ENCODE measurements around the gene CYB5A. TPM values are rescaled to one million over a fixed set of nuclear protein-coding genes. Genes with fewer than 3 reads are reported as not detected.
"Not testable (repeated sequence)": the region's sequence is repeated elsewhere in the genome, so short reads cannot be mapped to it uniquely, and the experiment has no call there.

Gene CYB5A, protein sequence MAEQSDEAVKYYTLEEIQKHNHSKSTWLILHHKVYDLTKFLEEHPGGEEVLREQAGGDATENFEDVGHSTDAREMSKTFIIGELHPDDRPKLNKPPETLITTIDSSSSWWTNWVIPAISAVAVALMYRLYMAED
- total RNA-seq = 48.7 and 66.2 TPM in 2 replicates
- polyA plus RNA-seq (2012) = 88.9 TPM

DNA sequence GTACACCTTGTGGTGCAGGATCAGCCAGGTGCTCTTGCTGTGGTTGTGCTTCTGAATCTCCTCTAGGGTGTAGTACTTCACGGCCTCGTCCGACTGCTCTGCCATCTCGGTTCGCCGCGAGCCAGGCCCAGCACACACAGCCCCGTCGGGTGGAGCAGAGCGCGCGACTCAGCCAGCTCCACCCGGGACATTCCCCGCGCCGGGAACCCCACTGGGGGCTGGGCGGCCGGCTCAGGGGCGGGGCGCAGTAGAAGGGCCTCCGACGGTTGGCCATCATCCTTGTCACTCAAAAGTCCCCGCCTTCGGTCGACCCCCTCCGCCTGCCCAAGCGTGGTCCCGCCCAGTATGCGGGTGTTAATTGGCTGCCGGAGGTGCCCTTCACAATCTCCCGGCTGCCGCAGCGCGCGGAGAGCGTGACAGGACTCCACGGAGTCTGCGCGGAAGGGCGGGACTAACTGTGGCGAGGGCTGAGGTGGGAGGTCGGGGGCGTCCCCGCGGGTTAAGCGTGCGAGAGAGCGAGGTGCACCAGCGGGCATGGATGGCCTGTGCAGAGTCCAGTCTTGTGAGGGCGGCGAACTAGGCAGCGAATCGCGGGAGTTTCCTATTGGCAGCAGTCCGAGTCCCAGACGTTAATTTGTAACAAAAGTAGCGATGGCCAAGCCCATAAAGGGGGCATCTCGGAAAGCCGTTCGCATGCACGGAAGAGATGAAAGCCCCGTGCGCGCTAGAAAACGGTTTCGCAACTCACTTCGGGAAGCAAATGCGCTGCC, at the start of gene CYB5A:
CYB5A (minus strand) TSS at position 193 of the 770 bp plus-strand sequence; CDS start at position 105, 88 bp downstream.
- DNase-seq (ENCODE audit: low read depth) = peak; percentile 97

DNA sequence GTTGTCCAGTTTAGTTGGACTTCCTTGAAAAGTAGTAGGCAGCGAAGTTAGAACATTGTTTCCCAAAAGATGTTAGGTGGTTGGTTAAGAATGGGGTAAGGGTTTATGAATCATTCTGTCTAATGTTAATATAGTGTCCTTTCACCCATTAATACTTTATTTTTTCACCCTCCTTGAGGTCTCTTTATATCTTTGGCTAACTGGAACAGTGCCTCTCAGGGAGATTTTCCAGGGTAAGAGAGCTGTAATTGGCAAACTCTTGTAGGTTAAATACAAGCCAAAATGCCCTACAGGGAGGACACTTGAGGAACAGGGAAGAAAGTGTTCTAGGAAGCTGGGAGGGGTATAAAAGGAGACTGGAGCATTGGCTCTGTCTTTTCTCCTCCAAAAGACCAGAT, 46.1 kb upstream of the CYB5A start:
- DNase-seq (ENCODE audit: low read depth) = no peak

DNA sequence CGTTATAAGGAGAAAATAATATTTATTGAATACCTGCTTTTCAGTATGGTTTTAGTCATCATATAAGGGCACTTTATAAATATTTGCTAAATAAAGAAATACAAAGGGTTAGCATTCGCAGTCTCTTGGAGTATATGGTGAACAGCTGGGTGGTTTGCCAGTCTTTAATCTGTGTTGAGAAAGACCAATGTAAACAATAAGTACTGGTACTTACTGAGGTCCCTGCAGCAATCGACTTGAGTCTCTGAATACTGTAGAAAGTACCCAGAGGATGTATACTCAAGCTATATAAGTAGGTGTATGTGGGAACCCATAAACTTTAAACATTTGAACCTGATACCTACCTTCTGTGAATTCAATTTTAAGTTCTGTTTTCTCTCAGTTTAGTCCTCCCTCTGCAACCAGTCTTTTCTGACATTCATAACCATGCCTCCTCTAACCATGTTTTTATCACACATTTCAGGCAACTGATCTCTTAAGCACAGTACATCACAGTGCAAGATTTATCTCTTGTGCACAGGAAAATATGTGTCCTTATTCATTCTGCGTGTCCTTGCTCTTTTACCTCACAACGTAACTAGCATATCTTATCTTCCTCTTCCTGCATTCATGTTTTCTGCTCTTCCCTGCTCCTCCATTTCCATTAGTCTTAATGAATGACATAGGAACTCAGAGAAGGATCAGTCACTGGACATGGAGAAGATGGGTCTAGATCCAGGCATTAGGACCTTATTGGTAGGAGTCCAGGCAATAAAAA, 45.6 kb upstream of the CYB5A start:
- no peak for DNase-seq (ENCODE audit: low read depth)

DNA sequence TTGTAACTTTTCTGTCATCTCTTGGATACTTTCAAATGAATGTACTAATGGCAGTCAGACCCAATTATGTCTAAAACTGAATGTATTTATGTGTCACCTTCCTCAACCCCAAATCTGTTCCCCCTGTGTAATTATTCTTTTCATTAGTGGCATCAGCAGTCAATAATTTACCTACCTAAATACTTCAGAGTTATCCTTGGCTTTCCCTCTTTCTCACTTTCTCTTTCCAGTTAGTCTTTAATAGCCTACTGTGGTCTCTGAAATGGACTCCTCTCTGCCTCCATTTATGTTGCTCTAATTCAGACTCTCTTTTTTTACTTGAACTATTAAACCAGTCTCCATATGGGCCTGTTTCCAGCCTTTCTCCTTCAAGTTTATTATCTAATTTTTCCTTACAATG, 44.9 kb upstream of the CYB5A start:
- DNase-seq (ENCODE audit: low read depth) = no peak

DNA sequence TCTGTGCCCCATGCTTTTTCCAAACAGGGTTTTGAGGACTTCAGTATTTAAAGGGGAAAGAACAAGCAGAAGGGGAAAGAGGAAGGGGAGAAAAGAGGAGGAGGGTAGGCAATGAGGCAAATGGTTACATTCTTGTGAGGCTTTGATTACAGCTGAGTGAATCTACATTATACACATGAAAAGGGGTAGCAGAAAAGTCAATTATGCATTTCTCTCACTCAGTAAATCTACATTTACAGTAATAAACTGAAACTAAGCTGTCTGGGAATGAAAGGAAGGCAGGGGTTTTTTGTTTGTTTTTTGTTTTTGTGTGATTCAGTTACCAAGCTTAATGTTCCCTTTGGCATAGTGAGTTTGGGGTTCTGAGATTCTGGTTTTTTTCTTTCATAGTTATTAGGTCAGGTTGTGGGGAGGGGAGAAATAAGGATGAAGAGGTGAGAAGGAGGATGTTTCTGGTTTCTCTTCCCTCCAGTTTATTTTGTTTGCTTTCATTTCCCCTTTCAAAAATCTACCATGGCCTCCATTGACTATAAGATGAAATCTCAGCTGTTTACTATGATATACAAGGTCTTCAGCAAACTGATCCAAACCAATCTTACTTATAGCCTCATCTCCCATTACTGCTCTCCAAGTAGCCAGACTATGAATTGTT, 42.6 kb upstream of the CYB5A start:
- DNase-seq (ENCODE audit: low read depth) = no peak

DNA sequence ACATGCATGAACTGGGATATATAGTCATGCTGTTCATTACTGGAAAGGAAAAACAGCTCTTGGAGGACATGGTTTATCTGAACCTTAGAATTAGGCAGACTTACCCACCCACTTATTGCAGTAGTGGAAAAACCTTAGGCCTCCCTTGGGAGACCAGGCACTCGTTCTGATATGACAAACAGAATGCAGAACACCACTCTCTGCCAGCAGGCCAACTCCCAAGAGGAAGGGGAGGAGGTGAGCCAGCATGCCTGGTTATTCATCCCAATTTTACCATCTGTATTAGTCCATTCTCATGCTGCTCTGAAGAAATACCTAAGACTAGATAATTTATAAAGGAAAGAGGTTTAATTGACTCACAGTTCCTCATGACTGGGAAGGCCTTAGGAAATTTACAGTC, 41.3 kb upstream of the CYB5A start:
- DNase-seq (ENCODE audit: low read depth) = no peak

DNA sequence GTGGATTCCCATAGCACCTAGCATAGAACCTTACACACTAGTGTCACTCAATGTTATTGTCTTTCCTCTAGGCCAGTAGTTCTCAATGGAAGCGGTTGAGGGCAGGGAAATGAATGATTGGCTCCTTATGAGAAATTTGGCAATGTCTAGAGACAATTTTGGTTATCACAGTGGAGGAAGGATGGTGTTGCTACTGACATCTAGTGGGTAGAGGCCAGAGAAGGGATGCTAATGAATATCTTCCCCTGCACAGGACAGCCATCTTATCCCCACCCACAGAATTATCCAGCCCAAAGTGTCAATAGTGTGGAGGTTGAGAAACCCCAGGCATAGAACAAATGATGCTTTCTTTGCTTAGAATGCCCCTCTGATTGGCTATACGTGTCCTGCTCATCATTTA, 39.6 kb upstream of the CYB5A start:
- DNase-seq (ENCODE audit: low read depth) = peak; percentile 64

DNA sequence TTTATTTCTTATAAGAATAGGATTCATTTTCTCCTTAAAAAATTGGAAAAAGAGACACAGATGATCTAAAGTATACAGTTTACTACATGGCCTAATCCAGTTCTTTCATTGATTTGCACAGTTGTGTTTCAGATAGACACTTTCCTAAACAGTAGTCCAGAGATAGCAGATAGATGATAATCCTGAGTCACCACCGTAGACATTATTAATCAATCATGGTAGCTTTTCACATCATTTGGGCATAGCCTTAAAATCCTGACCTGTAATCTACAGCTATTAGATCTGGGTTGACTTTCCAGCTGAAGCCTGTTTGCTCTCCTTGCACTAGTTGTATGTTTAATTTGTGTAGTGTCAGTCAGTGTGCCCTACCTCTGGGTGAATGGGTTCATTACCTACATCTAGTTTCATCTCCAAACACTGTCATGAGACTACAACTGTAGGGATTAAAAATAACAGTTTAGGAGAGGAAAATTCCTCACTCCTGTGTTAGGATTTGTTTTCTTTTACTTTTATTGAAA, 38.0 kb upstream of the CYB5A start:
- no peak for DNase-seq (ENCODE audit: low read depth)

DNA sequence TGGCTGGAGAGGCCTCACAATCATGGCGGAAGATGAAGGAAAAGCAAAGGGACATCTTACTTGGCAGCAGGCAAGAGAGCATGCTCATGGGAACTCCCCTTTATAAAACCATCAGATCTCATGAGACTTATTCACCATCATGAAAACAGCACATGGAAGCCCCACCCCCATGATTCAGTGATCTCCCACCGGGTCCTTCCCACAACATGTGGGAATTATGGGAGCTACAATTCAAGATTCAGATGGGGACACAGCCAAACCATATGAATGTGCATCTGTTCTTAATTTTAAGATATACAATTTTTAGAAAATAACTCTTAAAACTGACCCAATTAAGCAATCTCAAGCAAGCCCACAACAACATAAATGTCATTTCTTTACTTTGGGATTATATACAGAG, 36.4 kb upstream of the CYB5A start:
- no peak for DNase-seq (ENCODE audit: low read depth)

DNA sequence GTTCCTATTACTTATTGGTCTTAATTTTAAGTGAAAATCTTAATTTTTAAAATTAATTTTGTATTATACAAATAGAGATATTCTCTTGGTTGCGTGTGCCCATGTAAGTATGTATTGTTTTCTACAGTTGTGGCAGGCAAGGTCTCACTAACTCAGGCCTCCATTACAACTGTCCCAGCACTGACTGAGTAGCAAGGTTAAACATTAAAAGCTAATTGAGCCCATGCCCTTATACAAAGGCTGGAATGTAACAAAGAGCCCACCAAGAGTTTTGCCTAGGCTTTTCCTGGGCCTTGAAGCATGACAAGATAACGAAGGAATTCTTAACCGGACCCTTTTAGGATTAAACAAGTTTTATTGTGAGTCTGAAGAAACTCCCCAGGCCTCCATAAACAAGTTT, 35.0 kb upstream of the CYB5A start:
- DNase-seq (ENCODE audit: low read depth) = not testable (repeated sequence)

DNA sequence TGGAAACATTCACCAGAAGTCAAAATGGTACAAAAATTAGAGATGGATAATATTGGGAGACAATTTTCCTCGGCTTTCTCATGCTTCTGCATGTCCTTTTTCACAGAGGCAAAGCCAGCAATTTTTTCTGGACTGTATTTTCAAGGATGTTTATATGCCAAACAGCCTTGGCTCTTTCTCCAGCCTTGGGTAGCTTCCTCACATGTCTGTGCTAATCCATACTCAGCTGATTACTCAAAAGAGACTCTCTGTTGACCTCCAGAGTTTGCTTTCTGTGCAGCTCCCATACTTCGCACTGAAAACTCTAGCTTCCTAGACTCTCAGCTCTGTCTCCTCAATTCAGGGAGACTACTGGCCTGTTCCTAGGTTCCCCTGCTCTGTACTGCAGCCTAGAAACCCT, 34.5 kb upstream of the CYB5A start:
- DNase-seq (ENCODE audit: low read depth) = no peak

DNA sequence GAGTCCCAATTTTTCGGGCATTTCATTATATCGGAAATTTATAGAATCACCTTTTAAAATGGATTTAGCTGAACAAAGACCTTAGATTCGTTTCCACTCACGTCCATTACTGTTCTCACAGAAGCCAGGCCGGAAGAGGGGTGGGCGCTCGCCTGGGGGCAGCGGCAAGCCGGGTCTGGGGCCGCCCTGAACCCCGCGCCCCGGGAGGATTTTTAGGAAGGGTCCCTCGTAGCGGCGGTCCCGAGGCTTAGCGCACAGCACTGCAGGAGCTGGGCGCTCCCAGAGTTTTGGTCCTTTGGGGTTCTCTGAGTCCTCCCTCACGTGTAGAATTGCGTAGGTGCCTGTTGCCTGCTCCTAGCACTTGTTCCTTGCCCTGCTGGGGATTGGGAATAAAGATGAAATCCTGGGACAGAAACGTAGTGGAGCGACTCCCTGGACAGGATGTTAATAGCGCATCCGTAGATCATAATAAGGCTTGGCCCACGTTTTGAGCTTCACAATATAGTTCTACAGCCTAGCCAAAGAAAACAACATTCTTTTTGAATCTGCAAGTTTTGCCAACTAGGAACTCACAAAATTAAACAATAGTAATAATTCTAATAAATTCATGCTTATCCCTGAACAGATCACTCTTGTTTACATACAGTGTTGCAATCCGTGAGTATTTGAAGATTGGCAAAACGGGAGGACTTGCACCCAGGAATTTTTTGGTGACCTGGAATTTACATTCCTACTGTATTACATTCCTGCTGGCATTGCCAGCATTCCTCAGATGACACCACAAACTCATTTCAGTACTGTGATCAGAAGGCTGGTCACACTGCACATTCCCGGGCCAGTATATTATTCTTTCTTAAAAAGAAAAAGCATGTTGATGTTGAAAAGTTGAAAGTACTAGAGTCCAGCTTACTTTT, 24.8 kb upstream of the CYB5A start:
- peak; percentile 80 for DNase-seq (ENCODE audit: low read depth)

DNA sequence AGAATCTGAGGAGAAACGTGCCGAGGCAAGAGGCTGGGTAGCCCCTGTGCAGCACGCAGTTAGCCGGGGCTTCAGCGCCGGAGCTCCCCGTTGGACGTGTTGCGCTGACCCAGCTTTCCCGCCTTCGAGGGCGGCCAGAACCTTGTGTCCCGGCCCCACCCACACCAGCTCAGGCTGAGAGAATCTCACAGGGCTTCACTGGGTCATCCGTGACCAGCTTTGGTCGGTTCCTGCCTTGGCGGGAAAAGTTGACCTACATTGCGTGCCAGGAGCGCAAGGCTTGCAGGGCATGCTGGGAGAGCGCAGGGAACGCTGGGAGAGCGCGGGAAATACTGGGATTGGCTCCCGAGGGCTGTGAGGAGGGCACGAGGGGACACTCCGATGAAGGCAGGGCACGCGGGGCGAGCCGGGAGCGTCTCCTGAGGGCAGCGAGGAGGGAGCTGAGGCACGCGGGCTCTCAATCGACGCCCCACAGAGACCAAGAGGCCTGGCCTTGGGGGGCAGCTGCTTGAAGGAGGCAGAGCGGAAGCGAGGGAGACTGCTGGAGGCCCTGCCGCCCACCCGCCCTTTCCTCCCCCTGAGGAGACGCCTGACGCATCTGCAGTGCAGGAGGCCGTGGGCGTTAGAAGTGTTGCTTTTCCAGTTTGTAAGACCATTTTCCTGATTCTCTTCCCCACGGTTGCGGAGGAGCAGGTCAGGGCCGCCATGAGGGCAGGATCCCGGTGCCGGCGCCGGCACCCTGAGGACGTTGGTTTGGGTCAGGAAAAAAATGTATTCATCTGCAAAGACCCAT, 23.9 kb upstream of the CYB5A start, which contains the start of gene C18orf63:
C18orf63 (plus strand) TSS at position 376 of the 793 bp plus-strand sequence. CDS start 2,027 bp downstream, outside the sequence.
- no peak for DNase-seq (ENCODE audit: low read depth)

DNA sequence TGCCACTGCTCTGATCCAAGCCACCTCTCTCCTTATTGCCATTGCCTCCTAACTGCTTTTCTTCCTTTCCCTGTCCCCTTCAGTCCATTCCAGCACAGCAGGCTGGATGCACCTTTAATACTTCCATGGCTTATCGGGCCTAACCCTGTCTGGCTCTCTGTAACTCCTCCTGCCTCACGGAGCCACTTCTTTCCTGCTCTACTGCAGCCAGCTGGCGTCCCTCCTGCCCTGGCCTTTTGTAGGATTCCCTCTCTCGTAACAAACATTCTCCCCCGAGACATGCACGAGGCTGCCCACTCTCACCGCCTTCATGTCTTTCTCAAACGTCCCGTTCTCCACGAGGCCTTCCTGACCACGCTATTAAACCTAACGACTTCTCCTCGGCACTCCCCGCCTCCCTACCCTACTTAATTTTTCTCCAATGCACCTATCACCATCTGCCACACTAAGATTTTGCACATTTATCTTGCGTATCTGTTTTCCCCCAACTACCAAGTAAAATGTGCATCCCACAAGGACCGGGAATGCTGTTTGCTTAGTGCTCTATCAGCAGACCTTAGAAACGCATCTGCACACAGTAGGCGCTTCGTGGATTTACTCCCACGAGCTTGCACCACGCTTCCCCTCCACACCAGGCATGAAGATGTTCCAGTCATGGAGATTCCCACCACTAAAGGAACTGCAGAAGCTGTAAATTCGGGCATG, 23.1 kb upstream of the CYB5A start:
- no peak for DNase-seq (ENCODE audit: low read depth)

DNA sequence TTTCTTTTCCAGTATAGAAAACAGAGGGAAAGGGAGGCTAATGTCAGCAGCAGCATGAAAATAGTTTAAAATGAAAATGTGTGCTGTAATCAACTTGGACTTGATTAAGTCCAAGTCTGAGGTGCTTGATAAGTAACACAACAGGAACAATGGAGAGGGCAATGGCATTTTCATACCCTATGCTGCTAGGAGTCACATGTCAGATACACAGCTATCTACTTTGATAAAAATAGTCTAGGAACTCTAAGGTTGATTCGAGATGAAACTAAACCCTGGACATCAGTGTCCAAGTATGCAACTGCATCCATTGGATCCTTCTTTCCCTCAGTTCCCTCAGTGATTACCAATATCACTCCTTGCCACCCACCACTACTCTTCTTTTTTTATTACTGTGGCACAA, 19.2 kb upstream of the CYB5A start:
- DNase-seq (ENCODE audit: low read depth) = no peak

DNA sequence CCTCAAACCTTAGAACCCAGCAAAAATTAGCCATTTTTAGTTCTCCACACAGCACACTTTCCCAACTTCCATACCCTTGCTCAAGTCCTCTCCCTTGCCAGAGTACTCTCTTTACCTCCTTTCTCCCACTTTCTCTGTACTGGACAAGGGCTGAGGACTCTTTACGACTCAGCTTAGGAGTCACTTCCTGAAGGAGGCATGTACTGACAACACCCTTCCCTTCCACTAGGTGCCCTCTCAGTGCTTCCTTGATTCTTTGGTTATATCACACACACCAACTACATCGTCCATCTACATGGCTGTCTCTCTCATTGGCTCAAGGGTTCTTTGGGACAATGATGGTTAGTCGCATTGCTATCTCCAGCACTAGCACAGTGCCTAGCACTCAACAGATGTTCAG, 18.6 kb upstream of the CYB5A start:
- DNase-seq (ENCODE audit: low read depth) = peak; percentile 57

DNA sequence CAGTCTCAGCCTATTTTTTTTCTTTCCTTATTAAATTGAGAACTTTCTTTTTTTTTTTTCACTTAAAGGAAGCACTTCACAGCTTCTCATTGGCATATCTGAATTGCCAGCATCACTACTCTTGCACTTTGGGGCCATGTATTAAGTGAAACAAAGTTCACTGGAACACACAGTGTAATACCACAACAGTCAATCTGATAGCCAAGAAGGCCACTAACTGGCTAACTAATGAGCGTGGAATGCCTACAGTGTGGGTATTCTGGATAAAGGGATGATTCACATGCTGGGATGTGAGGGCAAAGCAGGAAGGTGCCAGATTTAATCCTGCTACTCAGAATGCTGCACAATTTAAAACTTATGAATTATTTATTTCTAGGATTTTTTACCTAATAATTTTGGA, 12.2 kb upstream of the CYB5A start:
- DNase-seq (ENCODE audit: low read depth) = peak; percentile 78

DNA sequence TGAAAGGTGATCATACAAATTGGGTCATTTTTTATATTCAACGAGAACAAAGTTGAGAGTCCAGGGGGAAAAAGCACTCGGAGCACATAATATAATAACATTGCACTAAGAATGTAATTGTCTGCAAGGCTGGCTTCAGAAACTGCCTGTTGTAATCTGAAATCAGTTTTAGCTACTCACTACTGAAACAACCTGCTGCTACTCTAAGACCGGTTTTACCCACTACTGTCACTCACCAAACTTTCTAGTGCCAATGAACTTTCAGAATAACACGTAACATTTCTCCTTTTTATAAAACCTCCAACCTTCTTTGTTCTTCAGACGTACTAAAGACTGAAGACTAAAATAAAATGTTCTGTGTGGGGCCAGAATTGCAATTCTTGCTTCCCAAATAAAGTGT, 11.5 kb upstream of the CYB5A start:
- no peak for DNase-seq (ENCODE audit: low read depth)

DNA sequence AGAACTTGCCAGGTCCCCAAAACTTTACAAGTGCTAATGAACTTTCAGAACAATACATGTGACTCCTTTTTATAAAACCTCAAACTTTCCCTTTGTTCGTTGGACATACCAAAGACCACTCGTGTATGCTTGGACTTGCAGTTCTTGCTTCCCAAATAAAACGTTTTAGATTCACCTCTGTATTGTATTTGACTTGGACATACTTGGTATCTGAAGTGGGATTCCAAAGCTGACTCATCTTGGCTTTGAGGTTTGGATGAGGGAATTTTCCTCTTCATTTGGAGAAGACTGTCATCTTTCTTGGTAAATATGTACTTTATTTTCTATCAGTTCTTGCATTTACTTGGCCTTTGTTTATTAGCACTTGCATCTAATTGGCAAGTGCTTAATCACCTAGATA, 8.0 kb upstream of the CYB5A start:
- peak; percentile 55 for DNase-seq (ENCODE audit: low read depth)
